Right atrium auricular region (tissue), 2 donors: Measurements from ENCODE around the gene ARMH3. TPM values are rescaled to one million over a fixed set of nuclear protein-coding genes. Genes with fewer than 3 reads are reported as not detected.
A peak's percentile ranks its signal among the peaks of the same experiment; 100 is the strongest.

Experiments
- DNase-seq: peaks from one replicate; pipeline ENCODE4 v3.0.0-alpha.2; 2019; ENCODE audit warnings: low spot score
- H3K27ac ChIP-seq, 2 donors: fragments of 200-600 bp; sonication (generic); 1 replicate in 1 of 2; 2 replicates in 1 of 2; pipeline ENCODE4 v1.5.1; 2016 to 2019
- H3K27me3 ChIP-seq, 2 donors: fragments of 200-600 bp; sonication (generic); one replicate each; pipeline versions ENCODE4 v1.5.1 to v1.6.0; 2017 to 2019
- H3K36me3 ChIP-seq: fragments of 200-600 bp; sonication (generic); one replicate; pipeline ENCODE4 v1.5.1; 2016
- H3K4me1 ChIP-seq, 2 donors: fragments of 200-600 bp; sonication (generic); one replicate each; pipeline versions ENCODE4 v1.5.1 to v1.6.0; 2017 to 2019
- H3K4me3 ChIP-seq, 2 donors: fragments of 200-600 bp; sonication (generic); 1 replicate in 1 of 2; 2 replicates in 1 of 2; pipeline ENCODE4 v1.5.1; 2017 to 2019; ENCODE audit warnings: mild to moderate bottlenecking in 1 of 2, moderate library complexity in 1 of 2
- H3K9me3 ChIP-seq, 2 donors: fragments of 200-600 bp; sonication (generic); one replicate each; pipeline ENCODE4 v1.5.1; 2019
- CTCF ChIP-seq, 2 donors: fragments of 200-600 bp; sonication (generic); IDR thresholded peaks; one replicate each; pipeline ENCODE4 v1.5.1; 2019; ENCODE audit warnings: antibody characterized with exemption in 2 of 2
- total RNA-seq, 2 donors: library from RNA; depleted of rRNA; stranded (reverse); fragments of >200 nt; gene quantifications; one replicate each; pipeline ENCODE4 v1.1.0, GENCODE V29; 2016

ARMH3 gene
- total RNA-seq, 2 donors from 2014 or later = 25.4 to 28.5 TPM

DNA sequence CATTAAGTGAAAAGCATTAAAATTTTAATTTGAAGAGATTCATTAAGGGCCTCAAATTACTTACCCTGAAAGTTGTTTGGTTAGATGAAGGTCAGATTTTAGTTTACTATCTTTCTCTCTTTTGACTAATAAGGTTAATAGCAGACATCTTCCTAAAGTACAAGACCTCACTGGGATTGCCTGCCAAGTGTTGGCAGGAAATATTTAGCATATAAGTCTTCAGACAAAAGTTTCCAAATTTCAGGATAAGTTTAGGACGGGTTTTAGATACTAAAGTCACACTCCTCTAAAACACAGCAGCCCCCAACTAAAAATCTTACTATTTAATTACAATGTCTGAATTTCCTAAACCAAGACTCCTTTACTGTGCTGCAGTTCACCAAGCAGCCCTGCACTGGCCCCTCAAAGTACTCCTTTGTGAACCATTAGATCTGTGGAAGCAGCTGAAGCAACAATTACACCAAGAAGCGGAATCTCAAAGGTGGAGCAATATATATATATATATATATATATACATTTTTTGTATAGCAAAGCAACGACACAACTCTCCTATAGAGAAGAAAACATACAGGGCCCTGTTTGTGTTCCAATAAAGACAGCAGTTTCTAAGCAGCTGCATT lies 121.2 kb downstream of the ARMH3 start:
- Histone ChIP-seq H3K4me1 (peaks cover 0 to 36% of the 10 kb centered on the region in 2 donors), H3K9me3 (no peaks in the 10 kb centered on the region), H3K36me3 (no peaks in the 10 kb centered on the region), H3K27ac (peak overlapping the region; percentile 6 to 87), H3K27me3 (no peaks in the 10 kb centered on the region), H3K4me3 (no peak overlapping the region)
- TF ChIP-seq CTCF (IDR thresholded peaks at IDR 0.05) = no peak
- no peak for DNase-seq

DNA sequence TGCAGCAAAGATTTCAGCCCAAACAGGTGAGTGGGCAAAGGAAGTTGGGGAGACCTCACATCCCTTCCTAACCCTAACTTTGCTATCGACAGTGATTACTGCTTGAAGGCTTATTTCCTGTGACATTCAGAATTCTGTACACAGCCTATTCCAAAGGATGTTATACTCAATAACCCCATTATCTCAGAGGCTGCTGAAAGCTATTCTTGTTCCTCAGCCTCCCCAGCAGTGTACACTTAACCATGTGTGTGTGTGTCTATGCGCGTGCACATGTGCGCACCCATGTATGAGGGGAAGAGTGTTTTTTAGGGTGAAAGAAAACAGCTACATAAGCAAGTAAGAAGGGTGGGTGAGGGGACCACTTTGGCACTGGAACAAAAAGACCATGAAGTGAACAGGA lies 122.0 kb downstream of the ARMH3 start:
- no peaks in the 10 kb centered on the region for H3K36me3 ChIP-seq
- no peak for TF ChIP-seq CTCF (IDR thresholded peaks at IDR 0.05)
- H3K27me3 ChIP-seq = no peaks in the 10 kb centered on the region
- H3K4me3 ChIP-seq = no peak overlapping the region
- H3K27ac ChIP-seq = peak overlapping the region in 1 of 2 donors; percentile 87
- H3K4me1 ChIP-seq = peaks cover 0 to 28% of the 10 kb centered on the region in 2 donors
- H3K9me3 ChIP-seq = no peaks in the 10 kb centered on the region
- DNase-seq = no peak

DNA sequence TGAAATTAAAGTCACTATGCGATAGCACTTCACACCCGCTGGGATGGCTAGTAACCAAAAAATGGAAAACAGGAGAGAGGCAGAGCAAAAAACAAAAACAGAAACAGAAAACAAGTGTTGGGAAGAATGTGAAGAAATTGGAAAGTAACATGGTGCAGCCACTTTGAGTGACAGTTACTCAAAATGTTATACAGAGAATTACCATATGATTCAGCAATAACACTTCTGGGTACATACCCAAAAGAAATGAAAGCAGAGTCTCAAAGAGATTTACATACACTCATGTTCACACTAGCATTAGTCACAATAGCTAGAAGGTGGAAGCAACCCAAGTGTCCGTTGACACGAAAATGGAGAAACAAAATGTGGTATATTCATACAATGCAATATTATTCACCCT lies 123.8 kb downstream of the ARMH3 start:
- H3K27me3 ChIP-seq = no peaks in the 10 kb centered on the region
- no peak overlapping the region for H3K4me3 ChIP-seq
- H3K4me1 ChIP-seq = peaks cover 0 to 13% of the 10 kb centered on the region in 2 donors
- H3K36me3 ChIP-seq = no peaks in the 10 kb centered on the region
- no peaks in the 10 kb centered on the region for H3K9me3 ChIP-seq
- no peak for DNase-seq
- no peak overlapping the region for H3K27ac ChIP-seq
- no peak for TF ChIP-seq CTCF (IDR thresholded peaks at IDR 0.05)

DNA sequence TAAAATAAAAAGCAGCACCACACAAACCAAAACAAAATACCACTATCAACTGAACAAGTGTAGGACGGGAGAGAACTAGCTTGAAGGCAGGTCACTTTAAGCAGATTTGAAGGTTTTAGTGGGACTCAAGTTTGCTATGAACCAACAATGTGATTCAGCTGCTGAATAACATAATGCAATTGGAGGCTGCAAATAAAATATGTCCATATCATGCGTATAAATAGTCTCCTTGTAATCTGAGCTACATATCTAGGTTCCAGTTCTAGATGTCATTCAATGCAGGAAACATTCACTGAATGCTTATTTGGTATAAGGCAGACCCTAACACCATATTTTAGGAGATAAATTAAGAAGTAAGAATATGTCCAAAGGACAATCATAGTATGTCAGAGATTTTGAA lies 130.9 kb downstream of the ARMH3 start:
- Histone ChIP-seq H3K9me3 (no peaks in the 10 kb centered on the region), H3K27me3 (no peaks in the 10 kb centered on the region), H3K36me3 (no peaks in the 10 kb centered on the region), H3K4me3 (no peak overlapping the region), H3K4me1 (peaks cover 0 to 3% of the 10 kb centered on the region in 2 donors), H3K27ac (no peak overlapping the region)
- no peak for TF ChIP-seq CTCF (IDR thresholded peaks at IDR 0.05)
- no peak for DNase-seq

- peaks cover 0 to 10% of the 10 kb centered on the region in 2 donors for H3K4me1 ChIP-seq
- no peaks in the 10 kb centered on the region for H3K27me3 ChIP-seq
- no peak overlapping the region for H3K4me3 ChIP-seq
- H3K36me3 ChIP-seq = no peaks in the 10 kb centered on the region
- TF ChIP-seq CTCF (IDR thresholded peaks at IDR 0.05) = no peak
- DNase-seq = no peak
- no peaks in the 10 kb centered on the region for H3K9me3 ChIP-seq
- no peak overlapping the region for H3K27ac ChIP-seq
Observed at GRCh38 chr10:101923256-101923655, 132.7 kb downstream of the ARMH3 start.

DNA sequence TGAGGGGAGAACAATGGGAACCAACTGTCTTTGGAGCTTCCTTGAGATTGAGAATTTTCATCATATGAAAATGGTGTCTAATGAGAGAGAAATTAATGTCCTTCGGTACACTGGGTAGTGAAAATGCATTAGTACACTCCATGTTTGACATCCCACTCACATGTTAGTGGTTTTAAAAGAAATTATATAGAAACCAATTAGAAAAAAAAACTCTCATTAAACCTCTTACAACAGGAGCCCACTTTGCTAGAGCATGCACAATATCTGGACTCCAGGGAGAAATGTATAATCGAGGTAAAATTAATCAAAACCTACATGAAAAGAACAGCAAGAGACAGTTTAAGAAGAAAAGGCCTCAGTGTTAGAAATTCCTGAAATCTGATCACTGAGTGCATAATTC lies 133.1 kb downstream of the ARMH3 start:
- Histone ChIP-seq H3K9me3 (no peaks in the 10 kb centered on the region), H3K27ac (no peak overlapping the region), H3K4me1 (peaks cover 0 to 10% of the 10 kb centered on the region in 2 donors), H3K4me3 (no peak overlapping the region), H3K36me3 (no peaks in the 10 kb centered on the region), H3K27me3 (no peaks in the 10 kb centered on the region)
- TF ChIP-seq CTCF (IDR thresholded peaks at IDR 0.05) = no peak
- DNase-seq = no peak
